GM12878 (cell line): ENCODE results near the gene LYPLAL1. TPM values are rescaled to one million over a fixed set of nuclear protein-coding genes. Genes with fewer than 3 reads are reported as not detected.

ENCODE experiments used
- ATAC-seq: fragments of 200-7000 bp; cut with Tn5 transposase; 3 replicates; pipeline ENCODE4 v1.9.1; 2020; ENCODE audit warnings: mild to moderate bottlenecking, moderate library complexity
- BruUV-seq: library from RNA; stranded (reverse); fragments of 400-500 nt; replicated peaks from 2 replicates; lab custom pipeline; 2021; lab: Mats Ljungman, UMichigan
- CTCF ChIA-PET: fragments of 300-600 bp; sonication (Branson Sonifier 250); formaldehyde crosslinking; extraction: SDS; loops from one replicate; lab custom pipeline; 2021; ENCODE audit warnings: inconsistent platforms; lab: Yijun Ruan, JAX
- POLR2A ChIA-PET: fragments of 350-600 bp; formaldehyde crosslinking; extraction: SDS; loops from one replicate; lab custom pipeline; 2021; ENCODE audit warnings: inconsistent platforms; lab: Charles Lee
- RAD21 ChIA-PET: fragments of 300-600 bp; sonication (Branson Sonifier 250); formaldehyde crosslinking; loops from one replicate; lab custom pipeline; 2023; ENCODE audit warnings: antibody characterized with exemption; ENCODE audit not compliant: unreplicated experiment; lab: Charles Lee
- SMC1A ChIA-PET: fragments of 300-600 bp; sonication (Branson Sonifier 250); formaldehyde crosslinking; loops from one replicate; lab custom pipeline; 2023; ENCODE audit not compliant: unreplicated experiment, uncharacterized antibody; lab: Charles Lee
- DNase-seq: peaks from one replicate; pipeline ENCODE4 v3.0.0-alpha.2; 2011; ENCODE audit warnings: low read depth, low spot score
- FAIRE-seq: peaks from 3 replicates; lab custom pipeline; 2011; peaks lifted over from hg19 to GRCh38; lab: Jason Lieb, UNC
- H2AFZ ChIP-seq: 2 replicates; pipeline ENCODE4 v1.6.0; 2011; ENCODE audit warnings: low read depth, low read length, control low read depth; ENCODE audit not compliant: control insufficient read depth
- H3K27ac ChIP-seq: 2 replicates; pipeline ENCODE4 v1.5.1; 2011; ENCODE audit warnings: control low read depth; ENCODE audit not compliant: control insufficient read depth, insufficient read depth
- H3K27me3 ChIP-seq, 2 experiments: replicated peaks in 1 of 2; 2 replicates each; pipeline versions ENCODE4 v1.6.0 to v1.6.1; 2011; ENCODE audit warnings: low read length in 1 of 2; ENCODE audit not compliant: control insufficient read depth in 2 of 2, insufficient read depth in 2 of 2
- H3K36me3 ChIP-seq, 2 experiments: 2 replicates each; pipeline ENCODE4 v1.5.1; 2011; ENCODE audit warnings: low read length in 1 of 2; ENCODE audit not compliant: control insufficient read depth in 2 of 2, insufficient read depth in 2 of 2
- H3K4me1 ChIP-seq: 2 replicates; pipeline ENCODE4 v1.6.1; 2011; ENCODE audit warnings: mild to moderate bottlenecking, low read length, moderate library complexity, mixed read lengths; ENCODE audit not compliant: control insufficient read depth, insufficient read depth
- H3K4me2 ChIP-seq: 2 replicates; pipeline ENCODE4 v1.6.0; 2011; ENCODE audit warnings: control low read depth; ENCODE audit not compliant: control insufficient read depth, insufficient read depth
- H3K4me3 ChIP-seq: fragments of 200-600 bp; sonication (generic); 2 replicates; pipeline ENCODE4 v1.5.1; 2016
- H3K79me2 ChIP-seq: 2 replicates; pipeline ENCODE4 v1.6.0; 2011; ENCODE audit warnings: low read length; ENCODE audit not compliant: control insufficient read depth, insufficient read depth
- H3K9ac ChIP-seq: 2 replicates; pipeline ENCODE4 v1.8.0; 2011; ENCODE audit warnings: low read length, control low read depth, mixed read lengths; ENCODE audit not compliant: control insufficient read depth, insufficient read depth
- H3K9me3 ChIP-seq: replicated peaks from 3 replicates; pipeline ENCODE4 v1.5.1; 2011; ENCODE audit warnings: mild to moderate bottlenecking, low read length; ENCODE audit not compliant: control insufficient read depth, insufficient read depth
- H4K20me1 ChIP-seq: 2 replicates; pipeline ENCODE4 v1.6.0; 2011; ENCODE audit not compliant: control insufficient read depth, insufficient read depth
- ATF3 ChIP-seq: IDR thresholded peaks from 2 replicates; pipeline ENCODE4 v1.6.1; 2011; ENCODE audit warnings: low read depth, mild to moderate bottlenecking, low read length, moderate library complexity, borderline replicate concordance; ENCODE audit errors: extremely low read depth
- CEBPB ChIP-seq, 2 experiments: fragments of 150-350 bp in 1 of 2; IDR thresholded peaks; 2 replicates each; pipeline ENCODE4 v1.6.1; 2012 to 2014; ENCODE audit warnings: low read depth in 2 of 2, low read length in 2 of 2, borderline replicate concordance in 1 of 2, inconsistent platforms in 1 of 2
- E4F1 ChIP-seq: fragments of 450-650 bp; IDR thresholded peaks from 2 replicates; pipeline ENCODE4 v1.6.1; 2018; ENCODE audit warnings: borderline replicate concordance, mild to moderate bottlenecking; ENCODE audit not compliant: partially characterized antibody
- EED ChIP-seq: sonication (generic); IDR thresholded peaks from 2 replicates; pipeline ENCODE4 v1.6.1; 2016; ENCODE audit warnings: antibody characterized with exemption, low read depth
- JUND ChIP-seq: IDR thresholded peaks from 2 replicates; pipeline ENCODE4 v1.6.1; 2012; ENCODE audit warnings: low read depth, mild to moderate bottlenecking, low read length, improper control_type of control experiment, moderate library complexity
- NFYA ChIP-seq: IDR thresholded peaks from 2 replicates; pipeline ENCODE4 v1.6.1; 2011; ENCODE audit warnings: low read depth, mild to moderate bottlenecking, low read length, improper control_type of control experiment, borderline replicate concordance
- NKRF ChIP-seq: fragments of 450-650 bp; conservative IDR thresholded peaks from 2 replicates; pipeline ENCODE4 v1.6.1; 2017; ENCODE audit warnings: mild to moderate bottlenecking, moderate library complexity
- POLR2AphosphoS2 ChIP-seq: IDR thresholded peaks from 2 replicates; pipeline ENCODE4 v1.6.1; 2011; ENCODE audit warnings: low read depth, mild to moderate bottlenecking, low read length, improper control_type of control experiment, moderate library complexity
- RB1 ChIP-seq: fragments of 450-650 bp; formaldehyde crosslinking; IDR thresholded peaks from 2 replicates; pipeline ENCODE4 v1.6.1; 2017; ENCODE audit warnings: mild to moderate bottlenecking, borderline replicate concordance
- WGBS: methylation state at CpG from one replicate; pipeline ENCODE4 v1.1.6; 2016; ENCODE audit warnings: low lambda C conversion rate; ENCODE audit not compliant: insufficient replicate concordance, insufficient coverage; ENCODE audit errors: missing lambda C conversion rate; 5-methylcytosine and 5-hydroxymethylcytosine counted together
- in situ Hi-C: fragments of 300-500 bp; cut with MboI; formaldehyde crosslinking; loops from 9 replicates; pipeline ENCODE4 v1.14.3; 2018; ENCODE audit warnings: mixed read lengths
- intact Hi-C: fragments of 100-400 bp; cut with micrococcal nuclease; formaldehyde crosslinking; loops from one replicate; pipeline ENCODE4 v1.14.2; 2022; ENCODE audit not compliant: unreplicated experiment
- polyA plus RNA-seq, 11 experiments: library from polyadenylated mRNA; depleted of rRNA in 4 of 11; unstranded in 6 of 11; stranded (reverse) in 5 of 11; fragments of >200 nt; fragmentation: Nextera tagmentation in 4 of 11; fragmentation: Illumina TruSeq in 1 of 11; extraction: Ambion mirVana in 4 of 11; extraction: Trizol in 1 of 11; gene quantifications; 1 replicate in 1 of 11; 2 replicates in 10 of 11; pipeline versions ENCODE4 v1.2.1 to v1.2.3, GENCODE V29; 2011 to 2016; ENCODE audit warnings: inconsistent platforms in 2 of 11, missing spikeins in 2 of 11, low read depth in 1 of 11
- total RNA-seq, 4 experiments: library from RNA; depleted of rRNA in 3 of 4; stranded (reverse); fragments of >200 nt in 3 of 4; fragmentation: Illumina TruSeq in 1 of 4; extraction: Trizol in 1 of 4; gene quantifications; 2 replicates each; pipeline versions ENCODE4 v1.2.1 to v1.2.3, GENCODE V29; 2013 to 2021

The LYPLAL1 gene
- total and polyA plus RNA-seq, 10 of the 15 experiments (the other 5 are each of a cell fraction or from before 2014, with no cell fraction given) = 19.4 to 112 (median 40.5) TPM

GRCh38 chr1:219163401-219163954 lies 10.2 kb upstream of the LYPLAL1 start:
- POLR2A ChIA-PET = interaction anchor here (1.1 kb wide), 1 partner anchor 10 kb away, joined by 3 read pairs; the partner anchor contains the start of gene LYPLAL1
- no peaks in the 10 kb centered on the region for H3K36me3 ChIP-seq
- CTCF ChIA-PET = no interaction called here
- SMC1A ChIA-PET = interaction anchor here (0.6 to 1.8 kb wide), 2 partner anchors 10 to 13 kb away, joined by 3 to 5 read pairs; no protein-coding TSS in a partner anchor
- FAIRE-seq (no peak), ATAC-seq (no peak), DNase-seq (no peak)
- intact Hi-C loops (no loop called here), in situ Hi-C loops (no loop called here)
- BruUV-seq = no TSS peak
- no peaks in the 10 kb centered on the region for H3K27me3 ChIP-seq
- TF ChIP-seq NFYA (no peak), NKRF (no peak), ATF3 (no peak), EED (no peak), RB1 (no peak), POLR2AphosphoS2 (no peak), JUND (no peak), CEBPB (IDR thresholded peaks at IDR 0.05; ENCODE audit: borderline replicate concordance in 1 of 2, low read depth in 2 of 2, low read length in 2 of 2) (no peak), E4F1 (no peak)
- H3K9ac ChIP-seq = no peak overlapping the region
- H3K79me2 ChIP-seq = no peaks in the 10 kb centered on the region
- no peak overlapping the region for H3K4me2 ChIP-seq
- no peak overlapping the region for H3K27ac ChIP-seq
- 36% methylated on average over 4 of the region's 4 CpGs for WGBS
- no peaks in the 10 kb centered on the region for H3K4me1 ChIP-seq
- no peak overlapping the region for H2AFZ ChIP-seq
- RAD21 ChIA-PET = no interaction called here
- no peaks in the 10 kb centered on the region for H3K9me3 ChIP-seq
- H4K20me1 ChIP-seq = no peaks in the 10 kb centered on the region
- H3K4me3 ChIP-seq = no peak overlapping the region
